Measurements from ENCODE around the gene IKBKE.

The IKBKE gene

DNA sequence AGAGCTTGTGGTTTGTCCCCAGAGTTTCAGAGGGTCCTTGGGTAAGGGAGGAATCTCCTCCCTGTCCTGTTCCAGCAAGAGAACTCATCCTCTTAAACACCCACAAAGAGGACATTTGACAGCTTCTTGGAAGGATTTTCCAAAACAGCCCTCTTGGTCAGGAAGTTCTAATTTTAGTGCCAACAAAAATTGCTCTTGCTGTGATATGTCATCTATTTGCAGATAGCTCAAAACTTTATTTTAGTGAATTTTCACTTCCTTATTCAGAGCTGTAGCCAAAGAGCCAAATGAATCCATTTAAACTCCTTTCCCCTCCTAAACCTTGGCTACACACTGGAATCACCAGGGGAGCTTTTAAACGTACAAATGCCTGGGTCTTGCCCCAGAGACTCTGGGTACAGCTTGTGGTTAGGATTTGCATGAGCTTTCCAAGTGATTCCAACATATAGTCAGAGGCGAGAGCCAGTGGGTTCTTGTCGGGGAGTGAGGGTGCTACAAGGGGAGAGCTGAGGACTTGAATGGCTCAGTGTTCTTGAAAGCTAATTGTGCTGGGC is 25.3 kb downstream of the IKBKE start:
- H3K79me2 ChIP-seq (ENCODE audit: control insufficient read depth, insufficient read depth, low read length, poor library complexity) = no peaks in the 10 kb centered on the region
- no peaks in the 10 kb centered on the region for H3K9me3 ChIP-seq (ENCODE audit: insufficient read depth, low read depth, low read length)
- no peak overlapping the region for H3K4ac ChIP-seq (ENCODE audit: low read depth, low read length)
- no peak overlapping the region for H2AK5ac ChIP-seq (ENCODE audit: low read length)
- no peak overlapping the region for H4K91ac ChIP-seq (ENCODE audit: low read depth, low read length)
- no peak overlapping the region for H3K4me2 ChIP-seq (ENCODE audit: low read length)
- DNase-seq = no peak
- H3K27me3 ChIP-seq (ENCODE audit: insufficient read depth, low read length) = no peaks in the 10 kb centered on the region
- H4K12ac ChIP-seq (ENCODE audit: low read depth, low read length) = no peak overlapping the region
- no peak overlapping the region for H3K4me3 ChIP-seq (ENCODE audit: low read depth, low read length)
- H3K9ac ChIP-seq (ENCODE audit: low read length) = no peak overlapping the region
- no peak overlapping the region for H3K14ac ChIP-seq (ENCODE audit: low read length)
- H3K36me3 ChIP-seq (ENCODE audit: control insufficient read depth in 1 of 2, insufficient read depth in 2 of 2, low read length in 2 of 2) = peaks cover 0 to 10% of the 10 kb centered on the region in 2 experiments
- no CpG with 5 or more reads among the region's 3 CpGs for WGBS (ENCODE audit: extremely low coverage, insufficient coverage, insufficient read length)
- H3K23ac ChIP-seq (ENCODE audit: low read length) = no peak overlapping the region
- no peak overlapping the region for H2BK5ac ChIP-seq (ENCODE audit: low read depth, low read length, poor library complexity)
- H3K4me1 ChIP-seq (ENCODE audit: control insufficient read depth in 1 of 2, insufficient read depth in 2 of 2, low read length in 2 of 2) = peaks cover 0 to 3% of the 10 kb centered on the region in 2 experiments
- no peak overlapping the region for H2BK12ac ChIP-seq (ENCODE audit: low read length)
- H4K8ac ChIP-seq (ENCODE audit: low read depth, low read length) = no peak overlapping the region
- H3K27ac ChIP-seq (ENCODE audit: low read depth, low read length) = no peak overlapping the region
- H3K18ac ChIP-seq (ENCODE audit: low read length) = no peak overlapping the region
- H2BK120ac ChIP-seq (ENCODE audit: insufficient read depth, low read length, poor library complexity) = no peak overlapping the region
- H3K79me1 ChIP-seq (ENCODE audit: low read length) = no peaks in the 10 kb centered on the region
- no peak overlapping the region for H2AFZ ChIP-seq (ENCODE audit: insufficient read depth, low read length, poor library complexity)

DNA sequence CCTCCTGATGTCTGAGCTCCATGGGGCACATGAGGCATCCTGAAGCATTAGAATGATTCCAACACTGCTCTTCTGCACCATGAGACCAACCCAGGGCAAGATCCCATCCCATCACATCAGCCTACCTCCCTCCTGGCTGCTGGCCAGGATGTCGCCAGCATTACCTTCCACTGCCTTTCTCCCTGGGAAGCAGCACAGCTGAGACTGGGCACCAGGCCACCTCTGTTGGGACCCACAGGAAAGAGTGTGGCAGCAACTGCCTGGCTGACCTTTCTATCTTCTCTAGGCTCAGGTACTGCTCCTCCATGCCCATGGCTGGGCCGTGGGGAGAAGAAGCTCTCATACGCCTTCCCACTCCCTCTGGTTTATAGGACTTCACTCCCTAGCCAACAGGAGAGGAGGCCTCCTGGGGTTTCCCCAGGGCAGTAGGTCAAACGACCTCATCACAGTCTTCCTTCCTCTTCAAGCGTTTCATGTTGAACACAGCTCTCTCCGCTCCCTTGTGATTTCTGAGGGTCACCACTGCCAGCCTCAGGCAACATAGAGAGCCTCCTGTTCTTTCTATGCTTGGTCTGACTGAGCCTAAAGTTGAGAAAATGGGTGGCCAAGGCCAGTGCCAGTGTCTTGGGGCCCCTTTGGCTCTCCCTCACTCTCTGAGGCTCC is 26.0 kb downstream of the IKBKE start:
- Histone ChIP-seq H4K91ac (ENCODE audit: low read depth, low read length) (no peak overlapping the region), H3K9ac (ENCODE audit: low read length) (no peak overlapping the region), H3K4me3 (ENCODE audit: low read depth, low read length) (no peak overlapping the region), H2BK12ac (ENCODE audit: low read length) (no peak overlapping the region), H4K12ac (ENCODE audit: low read depth, low read length) (no peak overlapping the region), H3K4me1 (ENCODE audit: control insufficient read depth in 1 of 2, insufficient read depth in 2 of 2, low read length in 2 of 2) (peaks cover 0 to 3% of the 10 kb centered on the region in 2 experiments), H2AFZ (ENCODE audit: insufficient read depth, low read length, poor library complexity) (no peak overlapping the region), H3K4me2 (ENCODE audit: low read length) (no peak overlapping the region), H2BK5ac (ENCODE audit: low read depth, low read length, poor library complexity) (no peak overlapping the region), H3K4ac (ENCODE audit: low read depth, low read length) (no peak overlapping the region), H3K23ac (ENCODE audit: low read length) (no peak overlapping the region), H3K18ac (ENCODE audit: low read length) (no peak overlapping the region), H3K79me2 (ENCODE audit: control insufficient read depth, insufficient read depth, low read length, poor library complexity) (no peaks in the 10 kb centered on the region), H3K9me3 (ENCODE audit: insufficient read depth, low read depth, low read length) (no peaks in the 10 kb centered on the region), H3K27me3 (ENCODE audit: insufficient read depth, low read length) (no peaks in the 10 kb centered on the region), H3K79me1 (ENCODE audit: low read length) (no peaks in the 10 kb centered on the region), H3K27ac (ENCODE audit: low read depth, low read length) (no peak overlapping the region), H3K36me3 (ENCODE audit: control insufficient read depth in 1 of 2, insufficient read depth in 2 of 2, low read length in 2 of 2) (peaks cover 0 to 10% of the 10 kb centered on the region in 2 experiments), H3K14ac (ENCODE audit: low read length) (no peak overlapping the region), H2AK5ac (ENCODE audit: low read length) (no peak overlapping the region), H4K8ac (ENCODE audit: low read depth, low read length) (no peak overlapping the region), H2BK120ac (ENCODE audit: insufficient read depth, low read length, poor library complexity) (no peak overlapping the region)
- WGBS (ENCODE audit: extremely low coverage, insufficient coverage, insufficient read length) = no CpG with 5 or more reads among the region's 6 CpGs
- DNase-seq = peak in 1 of 2 donors; percentile 17

DNA sequence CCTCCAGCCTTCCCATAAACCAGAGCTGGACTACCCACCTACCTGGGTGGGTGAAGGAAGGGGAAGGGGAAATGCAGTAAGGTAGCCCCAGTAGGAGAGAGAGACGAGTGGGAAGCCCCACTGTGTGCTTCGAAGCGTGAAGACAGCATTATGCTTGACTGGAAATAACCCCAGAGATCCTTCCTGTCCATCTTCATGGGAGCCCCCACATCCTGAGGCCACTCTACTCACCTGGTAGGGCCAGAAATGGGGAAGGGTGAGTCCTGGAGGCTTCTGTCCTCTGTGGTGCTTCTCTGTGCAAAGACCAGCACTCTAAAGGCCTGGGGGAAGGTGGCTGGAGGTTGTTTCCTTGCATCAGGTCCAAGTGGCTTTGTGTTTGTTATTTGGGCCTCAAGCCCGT is 27.1 kb downstream of the IKBKE start:
- H3K9me3 ChIP-seq (ENCODE audit: insufficient read depth, low read depth, low read length) = no peaks in the 10 kb centered on the region
- WGBS (ENCODE audit: extremely low coverage, insufficient coverage, insufficient read length) = no CpG with 5 or more reads among the region's 4 CpGs

DNA sequence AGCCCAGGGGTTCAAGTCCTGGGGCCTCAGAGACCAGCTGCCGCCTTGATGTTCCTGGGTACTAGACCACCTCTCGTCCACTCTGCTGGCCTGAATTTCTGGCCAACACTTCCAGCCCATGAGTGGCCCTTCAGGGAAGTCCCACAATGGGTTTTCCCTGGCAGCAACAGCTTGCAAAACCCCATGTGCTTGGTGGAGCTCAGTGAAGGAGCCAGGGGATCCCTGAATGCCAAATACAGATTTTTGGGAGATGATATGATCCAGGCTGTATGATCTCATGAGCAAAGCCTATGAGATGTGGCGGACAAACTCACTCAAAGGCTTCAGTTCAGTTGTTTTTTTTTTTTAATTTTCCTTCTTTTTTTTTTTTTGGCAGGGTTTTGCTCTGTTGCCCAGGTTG is 27.5 kb downstream of the IKBKE start:
- Histone ChIP-seq H3K27ac (ENCODE audit: low read depth, low read length) (no peak overlapping the region), H2BK120ac (ENCODE audit: insufficient read depth, low read length, poor library complexity) (no peak overlapping the region), H3K9ac (ENCODE audit: low read length) (no peak overlapping the region)

More for the DNA sequence above, 27.1 kb downstream of the IKBKE start:
- H3K4me3 ChIP-seq (ENCODE audit: low read depth, low read length) = no peak overlapping the region
- H2BK12ac ChIP-seq (ENCODE audit: low read length) = no peak overlapping the region
- H3K23ac ChIP-seq (ENCODE audit: low read length) = no peak overlapping the region
- H3K18ac ChIP-seq (ENCODE audit: low read length) = no peak overlapping the region
- H4K91ac ChIP-seq (ENCODE audit: low read depth, low read length) = no peak overlapping the region
- DNase-seq = no peak
- no peaks in the 10 kb centered on the region for H3K79me1 ChIP-seq (ENCODE audit: low read length)
- no peak overlapping the region for H2AFZ ChIP-seq (ENCODE audit: insufficient read depth, low read length, poor library complexity)
- H3K9ac ChIP-seq (ENCODE audit: low read length) = no peak overlapping the region
- H2AK5ac ChIP-seq (ENCODE audit: low read length) = no peak overlapping the region
- H3K4me1 ChIP-seq (ENCODE audit: control insufficient read depth in 1 of 2, insufficient read depth in 2 of 2, low read length in 2 of 2) = peaks cover 0 to 3% of the 10 kb centered on the region in 2 experiments
- no peak overlapping the region for H2BK120ac ChIP-seq (ENCODE audit: insufficient read depth, low read length, poor library complexity)
- no peak overlapping the region for H3K27ac ChIP-seq (ENCODE audit: low read depth, low read length)
- H3K36me3 ChIP-seq (ENCODE audit: control insufficient read depth in 1 of 2, insufficient read depth in 2 of 2, low read length in 2 of 2) = peaks cover 0 to 6% of the 10 kb centered on the region in 2 experiments
- no peak overlapping the region for H3K4ac ChIP-seq (ENCODE audit: low read depth, low read length)
- H3K4me2 ChIP-seq (ENCODE audit: low read length) = no peak overlapping the region
- no peak overlapping the region for H4K12ac ChIP-seq (ENCODE audit: low read depth, low read length)
- no peak overlapping the region for H3K14ac ChIP-seq (ENCODE audit: low read length)
- no peaks in the 10 kb centered on the region for H3K79me2 ChIP-seq (ENCODE audit: control insufficient read depth, insufficient read depth, low read length, poor library complexity)
- H2BK5ac ChIP-seq (ENCODE audit: low read depth, low read length, poor library complexity) = no peak overlapping the region
- H3K27me3 ChIP-seq (ENCODE audit: insufficient read depth, low read length) = no peaks in the 10 kb centered on the region
- no peak overlapping the region for H4K8ac ChIP-seq (ENCODE audit: low read depth, low read length)

More for the DNA sequence above, 27.5 kb downstream of the IKBKE start:
- Histone ChIP-seq H2BK12ac (ENCODE audit: low read length) (no peak overlapping the region), H3K4ac (ENCODE audit: low read depth, low read length) (no peak overlapping the region), H2AK5ac (ENCODE audit: low read length) (no peak overlapping the region), H3K4me2 (ENCODE audit: low read length) (no peak overlapping the region), H3K27me3 (ENCODE audit: insufficient read depth, low read length) (no peaks in the 10 kb centered on the region), H3K79me2 (ENCODE audit: control insufficient read depth, insufficient read depth, low read length, poor library complexity) (no peaks in the 10 kb centered on the region), H3K23ac (ENCODE audit: low read length) (no peak overlapping the region), H4K12ac (ENCODE audit: low read depth, low read length) (no peak overlapping the region), H3K79me1 (ENCODE audit: low read length) (no peaks in the 10 kb centered on the region), H3K14ac (ENCODE audit: low read length) (no peak overlapping the region), H3K4me1 (ENCODE audit: control insufficient read depth in 1 of 2, insufficient read depth in 2 of 2, low read length in 2 of 2) (peaks cover 0 to 3% of the 10 kb centered on the region in 2 experiments), H4K91ac (ENCODE audit: low read depth, low read length) (no peak overlapping the region), H3K4me3 (ENCODE audit: low read depth, low read length) (no peak overlapping the region), H3K9me3 (ENCODE audit: insufficient read depth, low read depth, low read length) (no peaks in the 10 kb centered on the region), H3K18ac (ENCODE audit: low read length) (no peak overlapping the region), H2BK5ac (ENCODE audit: low read depth, low read length, poor library complexity) (no peak overlapping the region), H2AFZ (ENCODE audit: insufficient read depth, low read length, poor library complexity) (no peak overlapping the region), H3K36me3 (ENCODE audit: control insufficient read depth in 1 of 2, insufficient read depth in 2 of 2, low read length in 2 of 2) (peaks cover 0 to 6% of the 10 kb centered on the region in 2 experiments), H4K8ac (ENCODE audit: low read depth, low read length) (no peak overlapping the region)
- DNase-seq = no peak
- WGBS (ENCODE audit: extremely low coverage, insufficient coverage, insufficient read length) = no CpG with 5 or more reads among the region's 3 CpGs

Measured in trophoblast cell (in vitro differentiated cells and primary cell).